NCI-H1105 (cell line): ENCODE measurements around the gene UBAC2.
"Not testable (repeated sequence)": the region's sequence is repeated elsewhere in the genome, so short reads cannot be mapped to it uniquely, and the experiment has no call there.

Experiments
- DNase-seq: peaks from one replicate; lab custom pipeline; 2025; lab: John Stamatoyannopoulos, UW

Gene UBAC2

GRCh38 chr13:99380921-99381645 is 180.4 kb downstream of the UBAC2 start:
- DNase-seq, result no peak

DNA sequence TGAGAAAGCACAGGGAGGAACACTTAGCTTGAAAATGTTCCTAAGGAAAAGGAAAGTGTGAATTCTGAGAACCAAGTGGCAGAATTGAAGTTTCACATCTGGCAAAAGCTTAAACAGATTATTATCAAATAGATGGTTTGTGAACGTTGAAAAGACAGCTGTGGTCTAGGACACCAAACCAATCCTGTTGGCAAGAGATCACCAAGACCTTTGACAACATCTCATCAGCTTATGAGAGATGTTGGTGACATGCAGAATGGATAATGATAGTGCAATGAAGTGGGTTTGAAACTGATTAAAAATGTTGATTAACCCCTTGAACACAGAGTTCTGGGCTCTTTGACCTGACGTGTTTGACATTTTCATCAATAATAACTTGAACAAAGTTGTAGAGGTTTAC is 181.1 kb downstream of the UBAC2 start:
- no peak for DNase-seq

- no peak for DNase-seq
Observed at GRCh38 chr13:99382428-99383133, 181.9 kb downstream of the UBAC2 start.

GRCh38 chr13:99383511-99383921 is 182.9 kb downstream of the UBAC2 start:
- no peak for DNase-seq

DNA sequence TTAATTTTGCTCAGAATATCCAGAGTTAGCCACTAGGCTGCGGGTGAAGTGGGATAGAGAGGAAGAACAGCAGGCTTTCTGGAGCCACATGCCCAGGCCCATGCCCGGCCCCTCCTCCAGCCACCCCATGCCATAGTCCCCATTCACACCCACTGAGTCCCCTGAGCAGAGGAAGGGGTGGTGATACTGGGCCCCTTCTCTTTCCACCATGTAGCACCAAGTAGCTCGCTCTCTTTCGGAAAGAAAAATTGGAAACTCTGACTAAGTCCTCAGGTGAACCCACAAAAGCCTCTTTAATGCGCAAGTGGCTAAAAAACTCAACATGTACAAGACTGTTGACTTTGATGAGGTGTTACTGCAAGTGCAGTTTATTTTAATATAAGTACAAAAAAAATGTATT is 183.3 kb downstream of the UBAC2 start:
- DNase-seq, result no peak

- DNase-seq, result no peak
Observed at GRCh38 chr13:99384468-99384867, 183.8 kb downstream of the UBAC2 start.

GRCh38 chr13:99385161-99385560 is 184.5 kb downstream of the UBAC2 start:
- DNase-seq, result no peak

DNA sequence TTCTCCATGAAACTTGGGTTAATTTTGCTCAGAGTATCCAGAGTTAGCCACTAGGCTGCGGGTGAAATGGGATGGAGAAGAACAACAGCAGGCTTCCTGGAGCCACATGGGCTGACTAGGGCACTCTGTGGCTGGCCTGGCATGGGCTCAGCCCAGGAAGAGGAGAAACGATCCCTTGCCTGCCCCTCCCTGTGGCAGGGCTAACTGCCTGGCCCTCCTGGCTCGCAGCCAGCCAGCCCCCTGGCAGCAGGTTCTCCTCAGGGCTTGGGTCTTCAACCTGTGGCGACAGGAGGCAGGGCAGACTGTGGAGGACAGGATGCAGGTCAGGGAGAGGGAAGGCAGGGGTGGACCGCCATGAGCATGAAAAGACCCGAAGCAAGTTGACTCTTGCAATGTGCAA is 185.3 kb downstream of the UBAC2 start:
- DNase-seq, result no peak

GRCh38 chr13:99386495-99386894 is 185.8 kb downstream of the UBAC2 start:
- DNase-seq, result no peak

- no peak for DNase-seq
Observed at GRCh38 chr13:99386911-99387788, 186.5 kb downstream of the UBAC2 start.

- no peak for DNase-seq
Observed at GRCh38 chr13:99388334-99388923, 187.8 kb downstream of the UBAC2 start.

GRCh38 chr13:99389094-99389493 is 188.4 kb downstream of the UBAC2 start:
- DNase-seq, result not testable (repeated sequence)

GRCh38 chr13:99389520-99390304 is 189.1 kb downstream of the UBAC2 start:
- no peak for DNase-seq

DNA sequence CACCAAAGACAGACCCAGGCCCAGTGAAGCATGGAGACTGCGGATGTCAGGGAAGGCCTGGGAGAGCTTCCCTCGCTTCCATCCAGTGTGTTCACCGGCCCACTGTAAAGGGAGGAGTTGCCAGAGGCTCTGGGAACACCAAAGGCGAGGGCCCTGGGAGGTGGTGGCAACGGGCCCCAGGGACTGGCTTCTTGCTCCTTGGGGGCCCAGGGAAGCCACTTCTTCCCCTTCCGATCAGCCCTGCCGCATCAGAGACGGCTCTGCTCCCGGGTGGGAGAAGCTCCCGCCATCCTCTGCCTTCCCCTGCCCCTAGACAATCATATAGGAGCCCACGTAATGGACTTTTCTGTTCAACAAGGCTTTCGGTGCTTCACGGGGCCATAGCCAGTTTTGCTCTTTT is 189.9 kb downstream of the UBAC2 start:
- no peak for DNase-seq

DNA sequence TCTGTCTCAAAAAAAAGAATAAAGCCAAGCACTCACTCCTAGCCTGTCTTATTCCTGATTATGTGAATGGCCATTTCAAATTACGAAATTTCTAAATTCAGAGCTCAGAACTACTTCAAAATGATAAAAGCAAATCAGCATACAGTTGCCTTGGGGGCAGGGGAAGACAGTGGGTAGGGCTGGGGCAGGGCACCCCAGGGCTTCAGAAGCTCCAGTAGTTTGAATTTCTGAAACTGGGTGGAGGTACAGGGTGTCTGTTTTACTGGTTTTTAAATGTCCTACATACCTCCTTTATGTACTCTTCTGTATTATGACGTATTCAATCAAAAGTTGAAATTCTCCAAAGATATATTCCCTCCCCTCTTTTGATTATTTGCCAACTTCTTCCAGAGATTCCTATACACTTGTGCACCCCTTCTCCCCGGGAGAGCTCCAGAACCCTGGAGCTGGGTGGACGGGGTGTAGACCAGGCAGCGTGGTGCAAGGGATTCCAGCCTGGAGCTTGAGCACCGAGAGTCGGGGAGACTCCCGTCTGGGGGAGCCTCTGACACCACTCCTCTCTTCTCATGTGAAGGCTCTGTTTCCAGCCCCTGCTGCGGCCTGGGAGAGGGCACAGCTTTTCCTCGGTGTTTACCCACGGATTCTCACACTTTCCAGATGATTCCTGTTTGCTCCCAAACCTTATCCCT is 191.3 kb downstream of the UBAC2 start:
- no peak for DNase-seq

GRCh38 chr13:99392470-99393135 is 191.9 kb downstream of the UBAC2 start:
- DNase-seq, result no peak

DNA sequence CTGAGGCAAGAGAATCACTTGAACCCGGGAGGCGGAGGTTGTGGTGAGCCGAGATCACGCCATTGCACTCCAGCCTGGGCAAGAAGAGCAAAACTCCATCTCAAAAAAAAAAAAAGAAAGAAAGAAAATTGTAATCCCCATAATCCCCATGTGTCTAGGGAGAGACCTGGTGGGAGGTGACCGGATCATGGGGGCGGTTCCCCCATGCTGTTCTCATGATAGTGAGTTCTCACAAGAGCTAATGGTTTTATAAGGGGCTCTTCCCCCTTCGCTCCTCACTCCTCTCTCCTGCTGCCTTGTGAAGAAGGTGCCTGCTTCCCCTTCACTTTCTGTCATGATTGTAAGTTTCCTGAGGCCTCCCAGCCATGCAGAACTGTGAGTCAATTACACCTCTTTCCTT is 192.7 kb downstream of the UBAC2 start:
- not testable (repeated sequence) for DNase-seq

DNA sequence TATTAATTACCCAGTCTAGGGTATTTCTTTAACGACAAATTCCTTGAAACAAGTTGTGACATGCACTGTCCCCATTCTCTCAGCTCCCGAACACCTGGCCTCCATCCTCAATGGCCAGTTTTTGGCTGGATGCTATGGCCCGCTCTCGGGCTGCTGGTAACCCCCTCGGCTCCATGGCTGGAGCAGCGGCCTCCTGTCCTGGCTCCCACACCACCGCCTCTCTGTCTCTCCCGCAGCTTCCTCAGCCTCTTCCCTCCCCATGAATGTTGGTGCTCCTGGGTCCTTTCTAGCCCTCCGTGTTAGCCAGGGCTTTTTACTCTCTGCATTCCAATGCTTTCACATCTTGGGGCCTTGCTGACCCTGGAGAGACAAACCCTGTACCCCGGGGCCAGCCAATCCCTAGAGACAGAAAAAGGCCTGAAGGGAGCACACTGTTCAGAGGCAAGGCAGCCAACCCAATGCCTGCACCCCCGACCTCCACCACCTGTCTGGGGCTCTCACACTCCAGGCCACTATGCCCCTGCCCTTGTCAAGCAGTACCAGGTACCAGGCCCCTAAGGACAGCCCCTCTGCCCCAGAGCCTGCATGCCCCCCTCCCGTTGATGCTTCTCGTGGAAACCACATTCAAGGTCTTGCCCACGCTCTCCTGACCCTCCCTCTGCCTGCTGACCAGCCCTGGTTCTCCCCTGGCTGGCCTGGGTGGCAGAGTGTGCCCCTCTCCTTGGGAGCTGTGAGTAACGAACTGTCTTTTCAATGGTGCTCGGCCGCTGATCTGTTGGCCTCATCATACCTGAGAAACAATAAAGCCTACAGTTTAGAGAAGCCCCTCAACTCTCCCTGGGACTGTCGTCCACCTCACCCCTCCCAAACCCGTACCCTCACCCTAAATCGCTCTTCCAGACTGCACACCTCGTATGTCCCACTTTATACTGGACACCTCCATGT is 193.4 kb downstream of the UBAC2 start:
- DNase-seq, result no peak

GRCh38 chr13:99395436-99395835 is 194.8 kb downstream of the UBAC2 start:
- no peak for DNase-seq
